Measurements from ENCODE around the gene SCUBE1.

- TF ChIP-seq CTCF (IDR thresholded peaks at IDR 0.05): peak in 1 of 4 experiments; percentile 31
- no peak for TF ChIP-seq POLR2A (IDR thresholded peaks at IDR 0.05)
- TF ChIP-seq POLR2AphosphoS5 (IDR thresholded peaks at IDR 0.05): peak; percentile 89
Observed at GRCh38 chr22:43300891-43301676, 42.1 kb downstream of the SCUBE1 start.

Measured in gastroesophageal sphincter (tissue), 3 donors.